HL-60/S4 treated with retinoic acid at 250 ng/mL for 4 days and 3 days (cell line): ENCODE data around the gene KRT36.

ENCODE experiments used
- in situ Hi-C: fragments of 300-500 bp; cut with MboI; formaldehyde crosslinking; loops from 2 replicates; pipeline ENCODE4 v1.7.0; 2022; ENCODE audit warnings: low sequenced_read_pairs

The KRT36 gene

GRCh38 chr17:41522301-41523224 is 32.9 kb upstream of the KRT36 start:
- in situ Hi-C loops, result no loop called here

- in situ Hi-C loops, result no loop called here
These were observed 32.0 kb upstream of the KRT36 start for GRCh38 chr17:41521574-41522261.

- in situ Hi-C loops, result no loop called here
These were observed 31.3 kb upstream of the KRT36 start for GRCh38 chr17:41520821-41521521.

- in situ Hi-C loops, result no loop called here
These were observed 30.0 kb upstream of the KRT36 start for GRCh38 chr17:41519501-41520224.

- in situ Hi-C loops, result no loop called here
These were observed 29.2 kb upstream of the KRT36 start, which contains the start of gene KRT15 for GRCh38 chr17:41518789-41519449. TSS of gene KRT15 (minus strand) at chr17:41518890. CDS start at chr17:41518827, 63 bp downstream.

- in situ Hi-C loops, result no loop called here
These were observed 28.3 kb upstream of the KRT36 start for GRCh38 chr17:41518031-41518430.

- in situ Hi-C loops, result no loop called here
These were observed 27.1 kb upstream of the KRT36 start for GRCh38 chr17:41516830-41517283.

GRCh38 chr17:41516147-41516829 is 26.6 kb upstream of the KRT36 start:
- in situ Hi-C loops, result no loop called here

GRCh38 chr17:41513168-41513547 is 23.4 kb upstream of the KRT36 start:
- in situ Hi-C loops, result no loop called here

- in situ Hi-C loops, result no loop called here
These were observed 22.9 kb upstream of the KRT36 start for GRCh38 chr17:41512546-41513167.

- in situ Hi-C loops, result no loop called here
These were observed 22.0 kb upstream of the KRT36 start for GRCh38 chr17:41511716-41512115.

- in situ Hi-C loops, result no loop called here
These were observed 21.4 kb upstream of the KRT36 start for GRCh38 chr17:41511116-41511515.

- in situ Hi-C loops, result no loop called here
These were observed 20.7 kb upstream of the KRT36 start for GRCh38 chr17:41510251-41511065.

- in situ Hi-C loops, result no loop called here
These were observed 17.7 kb upstream of the KRT36 start for GRCh38 chr17:41507315-41507880.

GRCh38 chr17:41505809-41506767 is 16.4 kb upstream of the KRT36 start:
- in situ Hi-C loops, result no loop called here

GRCh38 chr17:41505007-41505808 is 15.5 kb upstream of the KRT36 start, which contains the start of gene KRT13:
TSS of gene KRT13 (minus strand) at chr17:41505612. CDS start at chr17:41505550, 62 bp downstream.
- in situ Hi-C loops, result no loop called here
